Bronchial epithelial cell (primary cell): ENCODE measurements around the gene SNTA1. TPM values are rescaled to one million over a fixed set of nuclear protein-coding genes. Genes with fewer than 3 reads are reported as not detected.
"Not testable (repeated sequence)": the region's sequence is repeated elsewhere in the genome, so short reads cannot be mapped to it uniquely, and the experiment has no call there.

Experiments used
- DNase-seq: peaks from one replicate; pipeline ENCODE4 v3.0.0-alpha.2; 2010; ENCODE audit warnings: low read depth
- FAIRE-seq: peaks from 2 replicates; lab custom pipeline; 2011; peaks lifted over from hg19 to GRCh38; lab: Jason Lieb, UNC
- H3K27me3 ChIP-seq: 2 replicates; pipeline ENCODE4 v1.5.1; 2011; ENCODE audit warnings: low read length; ENCODE audit not compliant: control insufficient read depth, insufficient read depth
- H3K36me3 ChIP-seq: 2 replicates; pipeline ENCODE4 v1.5.1; 2011; ENCODE audit warnings: low read length; ENCODE audit not compliant: control insufficient read depth, insufficient read depth
- H3K4me3 ChIP-seq: 2 replicates; pipeline ENCODE4 v1.5.1; 2011; ENCODE audit warnings: mild to moderate bottlenecking, low read depth, low read length, control low read depth
- total RNA-seq: library from RNA; depleted of rRNA; stranded (reverse); fragments of >200 nt; gene quantifications from 2 replicates; pipeline ENCODE4 v1.2.1, GENCODE V29; 2014
- TF ChIP-seq, protein P1 (sequence below): IDR thresholded peaks from 2 replicates; pipeline ENCODE4 v1.5.1; 2011; ENCODE audit warnings: mild to moderate bottlenecking, moderate library complexity, low read length, control low read depth, inconsistent platforms; ENCODE audit not compliant: insufficient read depth, severe bottlenecking

The SNTA1 gene
- total RNA-seq, 1 donor from 2014 or later: 4.2 TPM

DNA sequence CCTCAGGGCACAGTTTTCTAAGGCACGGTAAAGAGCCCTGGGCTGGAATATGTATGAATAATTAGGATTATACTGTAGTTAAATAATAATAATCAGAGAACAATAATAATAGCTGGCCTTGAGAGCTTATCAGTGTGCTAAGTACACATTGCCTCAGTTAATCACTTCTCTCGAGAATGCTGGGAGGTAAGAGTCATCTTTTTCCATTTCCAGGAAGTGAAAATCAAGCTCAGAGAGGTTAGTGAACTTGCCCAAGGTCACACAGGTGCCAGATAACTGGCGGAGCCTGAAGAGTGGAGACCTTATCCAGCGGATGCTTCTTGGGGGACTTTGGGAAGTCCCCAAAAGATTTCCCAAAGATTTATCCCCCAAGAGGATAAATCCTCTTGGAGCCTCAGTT is 26.9 kb upstream of the SNTA1 start:
- DNase-seq (no peak), FAIRE-seq (no peak)
- Histone ChIP-seq H3K4me3 (no peak overlapping the region), H3K36me3 (no peaks in the 10 kb centered on the region), H3K27me3 (no peaks in the 10 kb centered on the region)
- TF ChIP-seq, protein P1, sequence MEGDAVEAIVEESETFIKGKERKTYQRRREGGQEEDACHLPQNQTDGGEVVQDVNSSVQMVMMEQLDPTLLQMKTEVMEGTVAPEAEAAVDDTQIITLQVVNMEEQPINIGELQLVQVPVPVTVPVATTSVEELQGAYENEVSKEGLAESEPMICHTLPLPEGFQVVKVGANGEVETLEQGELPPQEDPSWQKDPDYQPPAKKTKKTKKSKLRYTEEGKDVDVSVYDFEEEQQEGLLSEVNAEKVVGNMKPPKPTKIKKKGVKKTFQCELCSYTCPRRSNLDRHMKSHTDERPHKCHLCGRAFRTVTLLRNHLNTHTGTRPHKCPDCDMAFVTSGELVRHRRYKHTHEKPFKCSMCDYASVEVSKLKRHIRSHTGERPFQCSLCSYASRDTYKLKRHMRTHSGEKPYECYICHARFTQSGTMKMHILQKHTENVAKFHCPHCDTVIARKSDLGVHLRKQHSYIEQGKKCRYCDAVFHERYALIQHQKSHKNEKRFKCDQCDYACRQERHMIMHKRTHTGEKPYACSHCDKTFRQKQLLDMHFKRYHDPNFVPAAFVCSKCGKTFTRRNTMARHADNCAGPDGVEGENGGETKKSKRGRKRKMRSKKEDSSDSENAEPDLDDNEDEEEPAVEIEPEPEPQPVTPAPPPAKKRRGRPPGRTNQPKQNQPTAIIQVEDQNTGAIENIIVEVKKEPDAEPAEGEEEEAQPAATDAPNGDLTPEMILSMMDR: no peak

DNA sequence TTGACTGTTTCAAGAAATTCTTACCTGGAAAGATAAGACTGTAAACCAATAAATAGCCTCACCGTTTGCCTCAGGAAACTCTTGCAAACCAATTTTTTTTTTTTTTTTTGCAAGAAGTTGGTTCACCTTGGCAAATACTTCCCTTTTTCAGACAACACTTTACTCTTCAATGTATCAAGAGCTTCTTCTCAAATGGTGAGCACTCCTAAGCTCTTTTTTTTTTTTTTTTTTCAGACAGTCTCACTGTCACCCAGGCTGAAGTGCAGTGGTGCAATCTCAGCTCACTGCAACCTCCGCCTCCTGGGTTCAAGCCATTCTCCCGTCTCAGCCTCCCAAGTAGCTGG is 22.7 kb upstream of the SNTA1 start:
- H3K27me3 ChIP-seq: no peaks in the 10 kb centered on the region
- FAIRE-seq: no peak
- DNase-seq: no peak
- H3K4me3 ChIP-seq: no peak overlapping the region
- TF ChIP-seq, protein P1: no peak
- H3K36me3 ChIP-seq: no peaks in the 10 kb centered on the region

DNA sequence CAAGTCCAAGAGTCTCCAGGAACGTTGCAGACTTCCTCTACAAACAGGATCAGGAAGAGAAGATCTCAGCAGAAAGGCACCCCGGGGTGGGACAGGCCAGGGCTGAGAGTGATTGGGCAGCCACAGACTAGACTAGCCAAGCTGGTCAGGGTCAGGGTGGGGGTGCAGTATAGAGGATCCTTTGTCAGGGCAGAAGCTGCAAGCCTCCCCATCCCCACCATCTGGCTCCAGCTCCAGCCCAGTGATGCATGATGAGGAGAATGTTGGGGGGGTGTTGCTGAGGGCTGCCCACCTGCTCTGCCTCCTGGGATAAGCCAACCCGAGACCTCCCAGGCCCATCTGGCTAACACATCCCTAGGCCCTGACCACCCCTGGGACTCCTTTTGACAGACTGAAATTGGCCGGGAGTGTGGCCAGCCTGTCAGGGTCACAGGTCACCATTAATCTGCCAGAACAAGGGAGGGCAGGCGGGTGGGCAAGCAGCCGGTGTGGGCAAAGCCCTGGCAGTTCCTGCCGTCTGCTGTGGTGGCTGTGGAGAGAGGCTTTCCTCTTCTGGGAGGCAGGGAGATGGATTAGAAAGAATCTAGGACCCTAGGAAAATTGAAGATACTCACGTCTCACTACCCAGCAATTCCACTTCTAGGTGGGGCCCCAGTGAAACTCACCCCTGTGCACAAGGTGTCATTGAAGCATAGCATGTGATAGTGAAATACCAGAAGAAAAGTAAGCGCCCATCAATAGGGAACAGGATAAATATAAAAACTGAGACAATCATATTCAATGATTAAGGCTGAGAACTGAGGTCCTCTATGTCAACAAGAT is 22.1 kb upstream of the SNTA1 start:
- TF ChIP-seq, protein P1: no peak
- Histone ChIP-seq H3K27me3 (no peaks in the 10 kb centered on the region), H3K4me3 (no peak overlapping the region), H3K36me3 (no peaks in the 10 kb centered on the region)
- no peak for DNase-seq
- FAIRE-seq: no peak

DNA sequence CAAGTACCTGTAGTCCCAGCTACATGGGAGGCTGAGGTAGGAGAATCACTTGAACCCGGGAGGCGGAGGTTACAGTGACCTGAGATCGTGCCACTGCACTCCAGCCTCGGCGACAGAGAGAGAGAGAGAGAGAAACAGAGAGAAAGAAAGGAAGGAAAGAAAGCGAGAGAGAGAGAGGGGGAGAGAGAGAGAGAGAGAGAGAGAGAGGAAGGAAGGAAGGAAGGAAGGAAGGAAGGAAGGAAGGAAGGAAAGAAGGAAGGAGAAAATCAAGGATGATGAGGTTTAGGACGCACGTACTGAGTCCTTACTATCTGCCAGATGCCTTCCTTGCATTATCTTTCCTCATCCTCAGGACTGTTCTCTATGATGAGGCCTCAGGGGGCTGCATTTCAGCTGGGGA is 21.2 kb upstream of the SNTA1 start:
- DNase-seq, FAIRE-seq: not testable (repeated sequence)

DNA sequence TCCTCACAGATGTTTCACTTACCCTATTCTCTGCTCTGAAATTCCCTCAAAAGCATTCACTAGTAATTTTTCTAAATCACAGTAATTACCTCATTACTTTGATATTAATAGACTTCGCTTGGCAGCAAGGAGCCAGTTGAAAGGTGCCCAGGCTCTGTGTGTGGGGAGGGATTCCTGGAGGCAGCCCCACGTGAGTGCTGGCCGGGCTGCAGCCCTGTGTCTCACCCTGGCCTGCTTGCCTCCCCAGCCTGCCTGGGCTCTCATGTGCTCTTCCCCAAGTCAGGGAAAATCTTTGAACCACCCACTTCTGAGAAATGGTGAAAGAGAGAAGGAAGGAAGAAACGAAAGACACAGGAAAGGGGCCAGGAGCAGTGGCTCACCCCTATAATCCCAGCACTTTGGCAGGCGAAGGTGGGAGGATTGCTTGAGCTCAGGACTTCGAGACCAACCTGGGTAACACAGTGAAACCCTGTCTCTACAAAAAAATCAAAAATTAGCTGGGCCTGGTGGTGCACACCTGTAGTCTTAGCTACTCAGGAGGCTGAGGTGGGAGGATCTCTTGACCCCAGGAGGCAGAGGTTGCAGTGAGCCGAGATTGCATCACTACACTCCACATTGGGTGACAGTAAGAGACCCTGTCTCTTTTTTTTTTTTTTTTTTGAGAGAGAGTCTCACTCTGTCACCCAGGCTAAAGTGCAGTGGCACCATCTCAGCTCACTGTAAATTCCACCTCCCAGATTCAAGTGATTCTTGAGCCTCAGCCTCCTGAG is 20.0 kb upstream of the SNTA1 start:
- no peak for DNase-seq
- Histone ChIP-seq H3K4me3 (no peak overlapping the region), H3K36me3 (no peaks in the 10 kb centered on the region), H3K27me3 (no peaks in the 10 kb centered on the region)
- FAIRE-seq: no peak
- TF ChIP-seq, protein P1: no peak

More for the DNA sequence above, 21.2 kb upstream of the SNTA1 start:
- not testable (repeated sequence) for H3K27me3 ChIP-seq, H3K36me3 ChIP-seq, H3K4me3 ChIP-seq

DNA sequence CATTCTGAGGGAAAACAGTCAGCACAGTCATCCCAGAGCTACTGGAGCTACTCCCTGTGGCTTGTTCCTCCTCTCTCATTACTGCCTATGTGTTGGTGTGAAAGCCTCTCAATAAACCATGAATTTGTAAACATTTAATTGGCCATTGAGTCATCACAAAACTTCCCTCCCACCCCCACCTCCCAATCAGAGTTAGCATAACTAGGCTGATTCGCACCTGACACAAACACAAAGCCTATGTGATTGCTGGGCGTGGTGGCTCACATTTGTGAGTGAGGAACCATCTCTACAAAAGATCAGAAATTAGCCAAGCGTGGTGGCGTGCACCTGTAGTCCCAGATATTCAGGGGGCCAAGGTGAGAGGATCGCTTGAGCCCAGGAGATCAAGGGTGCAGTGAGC is 17.1 kb upstream of the SNTA1 start:
- peak; percentile 38 for DNase-seq
- TF ChIP-seq, protein P1: no peak
- Histone ChIP-seq H3K36me3 (no peaks in the 10 kb centered on the region), H3K27me3 (no peaks in the 10 kb centered on the region), H3K4me3 (no peak overlapping the region)
- no peak for FAIRE-seq
